ENCODE measurements around the gene MZT2A.
"Not testable (repeated sequence)": the region's sequence is repeated elsewhere in the genome, so short reads cannot be mapped to it uniquely, and the experiment has no call there.

Gene MZT2A

GRCh38 chr2:131445896-131446295 lies 46.3 kb downstream of the MZT2A start:
- no peak for DNase-seq

- not testable (repeated sequence) for DNase-seq
Observed at GRCh38 chr2:131445515-131445797, 46.7 kb downstream of the MZT2A start.

GRCh38 chr2:131444736-131445514 lies 47.3 kb downstream of the MZT2A start:
- DNase-seq = not testable (repeated sequence)

- DNase-seq = not testable (repeated sequence)
Observed at GRCh38 chr2:131440742-131441468, 51.3 kb downstream of the MZT2A start.
